OCI-LY7 (cell line): Measurements from ENCODE around the gene SCN4B. TPM values are rescaled to one million over a fixed set of nuclear protein-coding genes. Genes with fewer than 3 reads are reported as not detected.
"Not testable (repeated sequence)": the region's sequence is repeated elsewhere in the genome, so short reads cannot be mapped to it uniquely, and the experiment has no call there.

Experiments used
- BruUV-seq: library from RNA; stranded (reverse); fragments of 400-500 nt; replicated peaks from 2 replicates; lab custom pipeline; 2021; lab: Mats Ljungman, UMichigan
- CTCF ChIA-PET: fragments of 300-600 bp; sonication (Branson Sonifier 250); formaldehyde crosslinking; loops from one replicate; lab custom pipeline; 2022; ENCODE audit warnings: antibody characterized with exemption; ENCODE audit not compliant: unreplicated experiment; lab: Charles Lee
- POLR2A ChIA-PET: fragments of 300-600 bp; sonication (Branson Sonifier 250); formaldehyde crosslinking; loops from one replicate; lab custom pipeline; 2022; ENCODE audit warnings: antibody characterized with exemption; lab: Charles Lee
- DNase-seq: peaks from one replicate; pipeline ENCODE4 v3.0.0-alpha.2; 2015; ENCODE audit warnings: low spot score
- H2AFZ ChIP-seq: fragments of 200-600 bp; sonication (generic), shearing (Covaris generic); 2 replicates; pipeline ENCODE4 v1.6.1; 2014; ENCODE audit warnings: mild to moderate bottlenecking, antibody characterized with exemption, low read length, moderate library complexity
- H3K27ac ChIP-seq: fragments of 200-600 bp; sonication (generic); 2 replicates; pipeline ENCODE4 v1.5.1; 2014; ENCODE audit warnings: mixed run types, low read depth, mild to moderate bottlenecking, moderate library complexity, low read length, inconsistent platforms; ENCODE audit not compliant: poor library complexity, severe bottlenecking
- H3K36me3 ChIP-seq: fragments of 200-600 bp; sonication (generic); 2 replicates; pipeline ENCODE4 v1.6.1; 2014; ENCODE audit warnings: mild to moderate bottlenecking, antibody characterized with exemption, low read length, moderate library complexity, mixed read lengths; ENCODE audit not compliant: insufficient read depth
- H3K4me1 ChIP-seq: fragments of 200-600 bp; sonication (generic); 2 replicates; pipeline ENCODE4 v1.5.1; 2014; ENCODE audit warnings: mild to moderate bottlenecking, low read length; ENCODE audit not compliant: insufficient read depth, poor library complexity, severe bottlenecking
- H3K4me2 ChIP-seq: fragments of 200-600 bp; sonication (generic); 2 replicates; pipeline ENCODE4 v1.6.1; 2014; ENCODE audit warnings: mild to moderate bottlenecking, low read length
- H3K4me3 ChIP-seq: fragments of 200-600 bp; sonication (generic); 2 replicates; pipeline ENCODE4 v1.5.1; 2014; ENCODE audit warnings: mild to moderate bottlenecking, low read depth, low read length; ENCODE audit not compliant: poor library complexity, severe bottlenecking
- H3K79me2 ChIP-seq: fragments of 200-600 bp; sonication (generic); 2 replicates; pipeline ENCODE4 v1.6.1; 2016; ENCODE audit warnings: low read depth, mild to moderate bottlenecking, low read length, moderate library complexity, mixed read lengths; ENCODE audit not compliant: insufficient read depth
- H3K9me2 ChIP-seq: fragments of 200-600 bp; sonication (generic); 2 replicates; pipeline ENCODE4 v1.6.1; 2016; ENCODE audit warnings: mild to moderate bottlenecking, low read length, mixed read lengths; ENCODE audit not compliant: insufficient read depth
- H3K9me3 ChIP-seq: fragments of 200-600 bp; sonication (generic); 2 replicates; pipeline ENCODE4 v1.6.1; 2014; ENCODE audit warnings: mild to moderate bottlenecking, mixed run types, low read length, mixed read lengths
- H4K20me1 ChIP-seq: fragments of 200-600 bp; sonication (generic); 2 replicates; pipeline ENCODE4 v1.6.1; 2014; ENCODE audit warnings: mild to moderate bottlenecking, antibody characterized with exemption, low read length, moderate library complexity, mixed read lengths; ENCODE audit not compliant: insufficient read depth
- EZH2phosphoT487 ChIP-seq: fragments of 200-600 bp; sonication (generic); IDR thresholded peaks from 2 replicates; pipeline ENCODE4 v1.6.1; 2018; ENCODE audit warnings: low read depth, borderline replicate concordance, mild to moderate bottlenecking, mixed run types, antibody characterized with exemption, low read length, moderate library complexity, mixed read lengths
- intact Hi-C: fragments of 100-400 bp; cut with micrococcal nuclease; formaldehyde crosslinking; loops from one replicate; pipeline ENCODE4 v1.10.0; 2022; ENCODE audit not compliant: unreplicated experiment
- total RNA-seq, 2 experiments: library from RNA; depleted of rRNA in 1 of 2; stranded (reverse); fragments of >200 nt in 1 of 2; shearing (Covaris generic) in 1 of 2; gene quantifications; 2 replicates each; pipeline ENCODE4 v1.2.3, GENCODE V29; 2014 to 2022
- TF ChIP-seq, protein P1 (sequence below): fragments of 200-600 bp; sonication (generic); conservative IDR thresholded peaks from 2 replicates; pipeline ENCODE4 v1.5.1; 2014; ENCODE audit warnings: mild to moderate bottlenecking, antibody characterized with exemption, low read length, moderate library complexity, mixed read lengths

SCN4B gene
- total RNA-seq, 2 experiments from 2014 or later: not detected

DNA sequence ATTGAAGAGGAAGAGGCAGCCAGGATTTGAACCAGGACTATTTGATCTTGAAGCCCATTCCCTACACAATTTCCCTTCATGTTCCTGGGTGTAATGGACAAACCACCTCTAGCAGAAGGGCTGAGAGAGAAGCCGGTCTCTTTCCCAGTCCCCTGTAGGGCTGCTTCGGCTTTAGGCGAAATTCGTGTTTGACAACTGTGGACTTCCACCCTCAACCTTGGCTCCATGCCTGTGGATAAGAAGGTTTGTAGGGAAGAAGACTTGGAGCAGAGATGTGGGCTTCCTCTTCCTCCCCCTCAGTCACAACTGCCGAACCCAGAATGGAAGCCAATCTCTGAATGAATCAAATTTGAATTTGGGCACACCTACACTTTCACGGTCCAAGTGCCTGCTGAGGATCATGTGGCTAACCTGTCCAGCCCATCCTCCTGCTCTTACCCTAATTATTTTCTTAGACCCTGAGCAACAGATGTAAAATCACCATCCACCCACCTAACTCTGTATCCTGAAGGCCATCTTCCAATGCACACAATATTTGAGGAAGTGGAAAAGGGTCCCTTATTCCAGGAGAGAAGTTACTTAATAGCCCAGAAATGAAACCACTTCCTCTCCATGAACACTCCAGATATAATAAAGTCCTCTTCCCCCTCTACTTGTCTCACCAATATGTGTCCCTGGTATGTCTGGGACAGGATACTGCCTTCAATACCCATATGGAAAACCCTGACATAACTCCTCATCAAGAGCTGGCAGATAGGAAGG lies 33.9 kb upstream of the SCN4B start:
- no peaks in the 10 kb centered on the region for H3K9me3 ChIP-seq
- ChIA-PET POLR2A (no interaction called here), CTCF (no interaction called here)
- TF ChIP-seq, protein P1, sequence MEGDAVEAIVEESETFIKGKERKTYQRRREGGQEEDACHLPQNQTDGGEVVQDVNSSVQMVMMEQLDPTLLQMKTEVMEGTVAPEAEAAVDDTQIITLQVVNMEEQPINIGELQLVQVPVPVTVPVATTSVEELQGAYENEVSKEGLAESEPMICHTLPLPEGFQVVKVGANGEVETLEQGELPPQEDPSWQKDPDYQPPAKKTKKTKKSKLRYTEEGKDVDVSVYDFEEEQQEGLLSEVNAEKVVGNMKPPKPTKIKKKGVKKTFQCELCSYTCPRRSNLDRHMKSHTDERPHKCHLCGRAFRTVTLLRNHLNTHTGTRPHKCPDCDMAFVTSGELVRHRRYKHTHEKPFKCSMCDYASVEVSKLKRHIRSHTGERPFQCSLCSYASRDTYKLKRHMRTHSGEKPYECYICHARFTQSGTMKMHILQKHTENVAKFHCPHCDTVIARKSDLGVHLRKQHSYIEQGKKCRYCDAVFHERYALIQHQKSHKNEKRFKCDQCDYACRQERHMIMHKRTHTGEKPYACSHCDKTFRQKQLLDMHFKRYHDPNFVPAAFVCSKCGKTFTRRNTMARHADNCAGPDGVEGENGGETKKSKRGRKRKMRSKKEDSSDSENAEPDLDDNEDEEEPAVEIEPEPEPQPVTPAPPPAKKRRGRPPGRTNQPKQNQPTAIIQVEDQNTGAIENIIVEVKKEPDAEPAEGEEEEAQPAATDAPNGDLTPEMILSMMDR: no peak
- TF ChIP-seq EZH2phosphoT487: no peak
- BruUV-seq: no TSS peak
- no peak overlapping the region for H2AFZ ChIP-seq
- H3K9me2 ChIP-seq: no peaks in the 10 kb centered on the region
- no peak overlapping the region for H3K4me2 ChIP-seq
- H3K4me1 ChIP-seq: no peaks in the 10 kb centered on the region
- H3K4me3 ChIP-seq: no peak overlapping the region
- H4K20me1 ChIP-seq: no peaks in the 10 kb centered on the region
- H3K27ac ChIP-seq: no peak overlapping the region
- H3K79me2 ChIP-seq: no peaks in the 10 kb centered on the region
- no peaks in the 10 kb centered on the region for H3K36me3 ChIP-seq
- intact Hi-C loops: no loop called here
- no peak for DNase-seq

DNA sequence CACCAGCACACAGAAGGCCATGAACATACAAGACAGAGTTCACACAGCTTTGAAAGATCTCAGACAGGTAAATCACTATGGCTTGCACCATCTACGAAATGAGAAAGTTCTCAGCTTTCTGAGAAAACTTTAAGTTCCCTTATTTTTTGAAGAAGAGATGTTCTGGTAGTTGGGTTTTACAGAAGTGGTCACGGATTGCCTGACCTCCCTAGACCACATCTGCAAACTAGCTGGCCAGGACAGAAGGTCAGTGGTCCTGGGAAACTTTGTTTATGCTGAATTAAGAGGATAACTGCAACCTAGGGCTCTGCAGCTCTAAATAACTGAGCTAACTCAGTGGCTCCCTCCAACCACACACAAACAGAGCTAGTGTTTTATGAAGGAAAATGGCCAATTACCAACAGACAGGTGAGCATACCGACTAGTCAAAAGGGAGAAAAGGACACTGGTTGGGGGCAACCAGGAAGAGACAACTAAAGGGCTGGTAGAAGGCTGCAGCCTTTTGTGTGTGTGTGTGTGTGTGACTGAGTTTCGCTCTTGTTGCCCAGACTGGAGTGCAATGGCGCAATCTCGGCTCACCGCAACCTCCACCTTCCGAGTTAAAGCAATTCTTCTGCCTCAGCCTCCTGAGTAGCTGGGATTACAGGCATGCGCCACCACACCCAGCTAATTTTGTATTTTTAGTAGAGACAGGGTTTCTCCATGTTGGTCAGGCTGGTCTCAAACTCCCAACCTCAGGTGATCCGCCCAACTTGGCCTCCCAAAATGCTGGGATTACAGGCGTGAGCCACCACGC lies 32.4 kb upstream of the SCN4B start:
- H3K27ac ChIP-seq: no peak overlapping the region
- ChIA-PET CTCF (no interaction called here), POLR2A (interaction anchor here (0.5 kb wide), 1 partner anchor 175 kb away, joined by 3 read pairs; no protein-coding TSS in a partner anchor)
- H3K4me2 ChIP-seq: no peak overlapping the region
- H3K4me3 ChIP-seq: no peak overlapping the region
- H3K9me2 ChIP-seq: no peaks in the 10 kb centered on the region
- no peaks in the 10 kb centered on the region for H3K79me2 ChIP-seq
- DNase-seq: no peak
- peaks cover 9% of the 10 kb centered on the region for H3K4me1 ChIP-seq
- no peaks in the 10 kb centered on the region for H3K9me3 ChIP-seq
- no peaks in the 10 kb centered on the region for H4K20me1 ChIP-seq
- TF ChIP-seq, protein P1: no peak
- no peak for TF ChIP-seq EZH2phosphoT487
- BruUV-seq: no TSS peak
- no peak overlapping the region for H2AFZ ChIP-seq
- no peaks in the 10 kb centered on the region for H3K36me3 ChIP-seq
- intact Hi-C loops: no loop called here

DNA sequence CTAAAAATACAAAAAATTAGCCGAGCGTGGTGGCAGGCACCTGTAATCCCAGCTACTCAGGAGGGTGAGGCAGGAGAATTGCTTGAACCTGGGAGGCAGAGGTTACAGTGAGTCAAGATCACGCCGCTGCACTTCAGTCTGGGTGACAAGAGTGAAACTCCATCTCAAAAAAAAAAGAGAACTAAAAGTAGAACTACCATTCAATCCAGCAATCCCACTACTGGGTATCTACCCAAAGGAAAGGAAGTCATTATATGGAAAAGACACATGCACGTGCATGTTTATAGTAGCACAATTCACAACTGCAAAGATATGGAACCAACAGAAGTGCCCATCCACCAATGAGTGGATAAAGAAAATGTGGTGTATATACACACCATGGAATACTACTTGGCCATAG lies 31.1 kb upstream of the SCN4B start:
- H3K79me2 ChIP-seq, H3K4me2 ChIP-seq, H4K20me1 ChIP-seq, H3K4me3 ChIP-seq, BruUV-seq, intact Hi-C loops, H3K9me3 ChIP-seq, H2AFZ ChIP-seq, H3K27ac ChIP-seq, DNase-seq, POLR2A ChIA-PET, H3K36me3 ChIP-seq, H3K9me2 ChIP-seq: not testable (repeated sequence)
- H3K4me1 ChIP-seq: peaks cover 13% of the 10 kb centered on the region
- CTCF ChIA-PET: interaction anchor here (0.7 kb wide), 1 partner anchor 13 kb away, joined by 3 read pairs; no protein-coding TSS in a partner anchor
